HG02588 (cell line): ENCODE results near the gene CANT1.
"Not testable (repeated sequence)": the region's sequence is repeated elsewhere in the genome, so short reads cannot be mapped to it uniquely, and the experiment has no call there.

Experiments used
- ATAC-seq: cut with Tn5 transposase; IDR thresholded peaks from one replicate; pipeline ENCODE4 v1.9.1; 2021; ENCODE audit warnings: mild to moderate bottlenecking, moderate library complexity; ENCODE audit not compliant: unreplicated experiment

CANT1 gene

DNA sequence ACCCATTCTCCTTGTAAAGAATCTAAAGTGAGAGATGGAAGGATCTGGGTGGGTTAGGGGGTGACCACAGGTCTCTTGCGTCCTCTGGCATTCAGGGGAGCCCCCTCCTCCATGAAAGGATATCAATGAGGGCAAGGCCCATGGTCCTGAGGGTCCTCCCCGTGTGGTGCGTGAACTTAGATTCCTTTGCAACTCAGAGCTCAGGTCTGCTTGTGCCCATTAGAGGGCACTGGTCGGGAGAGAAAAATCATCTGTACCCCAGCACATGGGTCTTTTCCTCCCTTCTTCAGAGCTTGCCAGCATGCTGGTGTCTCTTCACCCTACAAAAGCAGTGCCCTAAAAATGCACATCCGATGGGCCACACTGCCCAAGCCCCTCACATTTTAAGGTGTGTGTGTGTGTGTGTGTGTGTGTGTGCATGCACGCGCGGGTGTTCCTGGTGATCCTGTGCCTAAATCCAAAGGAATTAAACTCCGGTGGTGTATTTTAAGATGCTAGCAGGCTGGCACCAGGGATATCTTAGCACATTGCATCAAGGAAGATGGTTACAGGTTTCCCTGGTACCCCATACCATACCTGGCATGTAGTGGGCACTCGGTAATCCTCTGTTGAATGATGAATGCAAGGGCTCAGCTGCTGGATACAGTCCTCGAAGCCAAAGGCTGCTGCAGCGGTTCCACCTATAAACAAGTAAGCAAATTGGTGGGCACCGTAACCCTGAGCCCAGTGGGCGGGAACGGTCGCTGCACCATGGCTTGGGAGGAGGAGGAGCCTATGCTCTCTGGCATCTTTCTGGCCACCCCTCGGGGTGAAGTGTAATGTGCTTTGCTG lies 19.1 kb upstream of the CANT1 start:
- ATAC-seq: no peak

DNA sequence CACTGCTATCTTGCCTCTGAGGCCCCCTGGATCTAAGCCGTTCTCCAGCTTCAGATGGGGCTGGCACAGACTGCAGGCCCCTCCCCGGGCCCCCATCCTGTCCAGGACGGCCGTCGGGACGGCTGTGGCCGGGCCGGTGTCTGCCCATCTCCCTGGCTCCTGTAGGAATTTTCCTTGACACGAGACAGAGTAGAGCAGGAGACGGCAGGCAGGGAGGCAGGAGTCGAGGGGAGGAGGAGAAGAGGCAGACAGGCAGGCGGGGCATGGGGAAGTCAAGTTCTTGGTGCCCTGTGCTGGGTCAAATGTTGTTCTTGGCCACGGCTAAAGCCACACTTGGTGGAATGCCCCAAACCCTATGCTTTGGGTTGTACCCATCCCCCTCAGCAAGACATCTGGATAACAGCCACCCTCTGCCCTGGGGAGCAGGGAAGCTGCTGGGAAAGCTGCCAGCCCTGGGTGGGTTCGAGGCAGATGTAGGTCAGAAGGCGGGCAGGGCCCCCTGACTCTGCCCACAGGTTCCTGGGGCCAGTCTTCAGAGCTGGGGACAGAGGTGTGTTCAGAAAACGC lies 18.4 kb upstream of the CANT1 start:
- no peak for ATAC-seq

DNA sequence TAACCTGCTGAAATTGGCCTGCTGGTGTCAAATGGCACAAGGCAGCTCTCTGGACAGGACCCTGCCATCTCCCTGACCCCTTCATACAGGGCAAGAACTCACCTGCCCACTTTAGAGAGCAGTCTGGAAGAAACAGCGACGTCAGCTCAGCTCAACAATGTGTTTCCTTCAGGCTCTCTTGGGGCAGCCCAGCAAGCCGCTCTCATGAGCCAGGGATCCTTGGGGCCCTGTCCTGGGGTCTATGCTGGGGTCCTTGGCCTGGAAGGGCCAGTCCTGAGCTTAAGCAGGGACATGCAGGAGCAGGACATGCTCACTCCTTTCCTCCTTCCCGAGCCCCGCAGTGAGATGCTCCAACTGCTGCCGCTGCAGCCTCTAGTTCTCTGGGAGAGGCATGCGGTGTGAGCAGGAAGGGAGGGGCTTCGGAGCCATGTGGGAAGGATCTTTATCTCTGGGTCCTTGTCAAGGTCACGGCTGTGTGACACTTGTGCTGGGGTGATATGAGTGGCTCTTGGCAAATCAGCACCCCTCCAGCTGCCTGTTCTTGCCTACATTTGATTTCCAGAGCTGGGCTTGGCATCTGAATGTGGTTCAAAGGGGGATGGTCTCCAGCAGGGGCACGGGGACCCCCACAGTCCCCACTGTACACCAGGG lies 17.8 kb upstream of the CANT1 start:
- ATAC-seq: no peak

DNA sequence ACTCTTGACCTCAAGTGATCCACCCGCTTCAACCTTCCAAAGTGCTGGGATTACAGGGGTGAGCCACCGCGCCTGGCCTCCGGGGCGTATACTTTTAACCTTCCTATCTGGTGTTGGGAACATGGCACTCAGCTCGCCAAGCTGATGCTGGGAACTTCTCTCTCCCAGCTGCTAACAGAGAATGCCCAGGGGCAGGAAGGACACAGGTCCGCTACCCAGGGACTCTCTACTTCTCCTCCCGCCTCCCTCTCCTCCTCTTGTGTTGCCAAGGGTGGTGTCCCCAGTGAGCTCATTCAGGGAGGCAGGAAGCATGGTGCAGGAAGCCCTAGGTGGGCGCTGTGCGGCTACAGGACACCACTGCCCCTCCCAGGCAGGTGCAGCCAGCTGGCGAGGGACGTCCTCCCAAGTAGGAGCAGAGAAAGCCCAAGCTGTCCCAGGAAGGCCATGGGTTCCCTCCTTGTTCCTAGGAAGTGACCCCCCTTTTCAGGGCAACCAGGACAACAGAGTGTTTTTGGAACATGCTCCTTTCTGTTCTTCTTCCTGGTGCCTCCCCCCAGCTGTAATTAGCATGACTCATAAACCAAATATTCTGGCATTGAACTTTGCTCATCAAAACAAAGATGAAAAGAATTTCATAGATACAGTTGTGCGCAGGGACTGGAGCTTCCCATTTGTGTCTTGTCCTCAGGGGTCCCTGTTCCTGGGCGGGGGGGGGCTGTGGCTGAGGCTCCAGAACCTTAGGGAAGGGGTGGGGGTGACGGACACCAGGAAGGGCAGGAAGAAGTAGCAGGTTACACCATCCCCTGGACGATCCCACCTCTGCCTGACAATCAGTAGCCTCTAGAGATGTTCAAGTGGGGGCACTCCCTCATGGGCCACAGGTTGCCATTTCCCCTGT lies 17.1 kb upstream of the CANT1 start:
- no peak for ATAC-seq

DNA sequence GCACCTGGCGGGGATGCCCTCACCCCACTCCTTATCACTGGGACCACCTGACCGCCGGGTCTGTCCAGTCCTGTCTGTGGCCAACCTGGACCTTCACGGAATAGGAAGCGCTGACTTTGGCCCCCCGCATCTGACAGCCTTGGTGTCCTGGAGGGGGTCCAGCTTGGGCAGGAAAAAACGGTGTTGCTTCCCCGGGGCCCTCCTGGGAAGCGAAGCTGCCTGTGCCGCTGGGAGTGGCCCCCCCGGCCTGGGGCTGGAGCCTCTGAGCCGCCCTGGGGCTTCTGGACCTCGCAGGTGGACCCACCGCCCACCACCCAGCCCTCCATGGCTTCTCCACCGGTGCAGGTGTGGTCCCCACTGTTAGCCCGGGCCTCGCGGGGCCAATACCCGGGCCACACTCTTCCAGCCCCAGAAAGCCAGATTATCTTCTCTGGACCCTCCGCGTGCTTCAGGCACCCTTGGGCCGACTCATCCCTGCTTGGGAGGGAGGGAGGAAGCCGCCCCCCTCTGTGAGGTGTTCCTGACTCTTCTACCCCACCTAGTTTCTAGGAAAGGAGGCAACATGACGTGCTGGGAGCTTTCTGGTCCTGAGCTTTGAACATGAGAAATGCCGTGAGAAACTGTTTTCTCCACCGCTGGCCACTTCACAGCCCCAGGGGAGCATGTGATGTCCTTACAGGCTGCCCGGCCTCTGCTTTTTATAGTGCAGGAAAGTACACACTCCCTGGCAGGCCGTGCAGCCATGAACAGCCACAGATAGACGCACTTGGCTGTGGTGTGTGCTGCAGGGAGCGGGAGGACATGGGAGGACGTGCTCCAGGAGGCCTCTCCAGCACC lies 15.6 kb upstream of the CANT1 start:
- no peak for ATAC-seq

DNA sequence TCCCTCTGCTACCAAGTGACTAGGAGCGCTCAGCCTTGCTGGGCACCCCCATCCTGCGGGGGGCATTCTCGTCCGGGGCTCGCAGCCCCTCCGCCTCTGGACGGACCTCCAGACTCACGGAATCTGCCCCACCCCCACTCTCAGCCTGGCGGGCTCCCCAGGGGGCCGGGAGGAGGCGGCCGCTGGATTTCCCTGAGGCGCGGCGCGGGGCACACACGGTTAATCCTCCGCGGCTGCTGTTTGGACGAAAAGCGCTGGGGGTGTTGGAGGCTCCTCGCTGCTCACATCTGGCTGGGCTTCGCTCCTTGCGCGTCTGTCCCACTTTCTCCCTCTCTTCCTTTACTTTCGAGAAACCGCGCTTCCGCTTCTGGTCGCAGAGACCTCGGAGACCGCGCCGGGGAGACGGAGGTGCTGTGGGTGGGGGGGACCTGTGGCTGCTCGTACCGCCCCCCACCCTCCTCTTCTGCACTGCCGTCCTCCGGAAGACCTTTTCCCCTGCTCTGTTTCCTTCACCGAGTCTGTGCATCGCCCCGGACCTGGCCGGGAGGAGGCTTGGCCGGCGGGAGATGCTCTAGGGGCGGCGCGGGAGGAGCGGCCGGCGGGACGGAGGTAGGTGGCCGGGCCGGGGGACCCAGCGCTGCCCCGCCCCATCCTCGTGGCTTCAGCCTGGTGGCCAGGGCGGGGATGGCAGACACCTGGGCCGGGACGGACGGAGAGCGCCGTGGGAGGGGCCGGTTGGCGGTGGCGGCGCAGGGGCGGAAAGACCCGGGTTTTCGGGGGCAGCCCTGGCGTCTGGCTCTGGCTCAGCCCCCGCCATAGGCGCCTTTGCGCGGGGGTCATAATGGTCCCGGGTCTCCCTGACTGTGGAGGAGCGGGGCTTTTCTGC lies 14.6 kb upstream of the CANT1 start, which contains the start of gene C1QTNF1:
C1QTNF1 (plus strand) TSS at position 284 of the 886 bp plus-strand sequence. CDS start 19,800 bp downstream, outside the sequence.
- no peak for ATAC-seq

DNA sequence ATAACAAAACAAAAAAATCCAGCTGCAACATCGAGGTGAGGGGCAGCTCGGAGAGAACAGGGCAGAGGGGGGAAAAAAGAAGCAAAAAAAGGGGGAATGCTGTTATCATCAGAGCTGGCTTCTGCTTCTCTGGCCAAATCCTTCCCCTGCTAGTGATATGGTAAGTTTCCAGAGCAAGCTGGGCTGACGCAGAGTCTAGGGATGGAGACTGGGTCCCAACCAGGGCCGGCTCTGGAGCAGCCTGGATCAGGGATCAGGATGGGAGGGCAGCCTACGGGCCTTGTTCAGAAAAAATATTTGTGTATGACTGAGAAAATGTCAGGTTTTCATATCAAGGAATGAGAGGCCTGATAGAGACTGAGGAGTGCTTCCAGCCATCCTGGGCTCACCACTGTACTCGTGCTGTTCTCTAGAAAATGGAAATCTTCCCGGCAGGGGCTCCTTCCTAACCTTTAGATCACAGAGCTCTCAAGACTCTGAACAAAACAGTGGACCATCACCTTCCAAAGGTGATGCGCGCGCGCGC lies 13.7 kb upstream of the CANT1 start:
- ATAC-seq: no peak

DNA sequence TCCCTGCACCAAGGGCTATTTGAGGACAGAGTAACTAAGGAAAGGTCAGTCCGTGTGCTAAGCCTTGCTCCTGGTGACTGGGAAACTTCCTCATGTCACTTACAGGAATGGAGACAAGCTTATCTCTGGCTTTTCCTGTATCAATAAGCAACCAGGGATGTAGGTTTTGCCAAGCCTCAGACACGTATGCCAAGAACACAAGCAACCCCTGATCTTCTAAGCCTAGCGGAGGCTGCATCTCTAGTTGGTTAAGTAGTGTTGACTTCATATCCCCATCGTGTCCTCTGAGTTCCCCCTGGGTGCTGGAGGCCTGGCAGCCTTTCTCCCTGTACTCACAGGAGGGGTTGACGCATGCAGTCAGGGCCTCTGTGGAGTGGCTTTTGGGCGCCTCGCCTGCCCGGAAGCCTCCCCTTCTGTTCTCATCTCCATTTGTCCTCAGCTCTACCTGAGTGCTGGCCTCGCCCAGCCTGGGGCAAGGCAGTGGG lies 13.0 kb upstream of the CANT1 start:
- ATAC-seq: no peak

DNA sequence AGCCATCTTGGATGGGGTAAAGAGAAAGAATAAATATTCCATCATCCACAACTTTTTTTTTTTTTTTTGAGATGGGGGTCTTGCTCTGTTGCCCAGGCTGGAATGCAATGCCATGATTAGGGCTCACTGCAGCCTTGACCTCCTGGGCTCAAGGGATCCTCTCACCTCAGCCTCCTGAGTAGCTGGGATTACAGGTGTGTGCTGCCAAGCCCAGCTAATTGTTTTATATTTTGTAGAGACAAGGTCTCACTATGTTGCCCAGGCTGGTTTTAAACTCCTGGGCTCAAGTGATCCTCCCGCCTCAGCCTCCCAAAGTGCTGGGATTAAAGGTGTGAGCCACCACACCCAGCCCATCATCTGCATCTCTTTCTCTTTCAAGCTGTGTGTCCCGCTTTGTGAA lies 12.4 kb upstream of the CANT1 start:
- not testable (repeated sequence) for ATAC-seq

DNA sequence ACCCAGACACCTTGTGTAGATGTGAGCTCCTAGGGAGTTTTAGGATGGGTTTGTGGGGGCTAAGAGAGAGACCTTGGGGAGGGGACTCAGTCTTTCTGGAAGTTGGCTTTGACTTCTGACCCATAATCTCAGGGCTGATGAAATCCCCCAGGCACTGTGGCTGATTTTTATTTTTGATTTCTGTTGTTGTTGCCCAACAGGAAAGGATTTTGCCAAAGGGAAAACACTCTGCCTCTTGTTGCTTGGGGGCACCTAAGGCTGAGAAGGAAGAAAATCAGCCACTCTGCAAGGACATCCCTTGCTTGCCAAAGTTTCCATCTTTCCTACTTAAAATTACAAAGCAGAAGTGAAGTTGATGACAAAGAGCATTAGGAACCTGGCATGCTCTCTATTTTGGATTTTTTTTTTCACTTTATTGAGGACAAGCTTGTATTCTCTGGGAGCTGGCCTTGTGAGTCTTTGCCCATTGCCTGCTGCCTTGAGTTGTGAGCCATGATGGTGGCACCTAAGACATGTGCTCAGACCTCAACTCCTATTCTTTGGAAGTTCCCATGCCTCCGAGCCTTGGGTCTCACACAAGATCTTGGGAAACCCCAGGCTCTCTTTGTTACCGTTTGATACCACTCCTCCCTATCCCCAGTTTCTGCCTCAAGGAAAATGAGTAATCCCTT lies 11.2 kb upstream of the CANT1 start:
- ATAC-seq: no peak

DNA sequence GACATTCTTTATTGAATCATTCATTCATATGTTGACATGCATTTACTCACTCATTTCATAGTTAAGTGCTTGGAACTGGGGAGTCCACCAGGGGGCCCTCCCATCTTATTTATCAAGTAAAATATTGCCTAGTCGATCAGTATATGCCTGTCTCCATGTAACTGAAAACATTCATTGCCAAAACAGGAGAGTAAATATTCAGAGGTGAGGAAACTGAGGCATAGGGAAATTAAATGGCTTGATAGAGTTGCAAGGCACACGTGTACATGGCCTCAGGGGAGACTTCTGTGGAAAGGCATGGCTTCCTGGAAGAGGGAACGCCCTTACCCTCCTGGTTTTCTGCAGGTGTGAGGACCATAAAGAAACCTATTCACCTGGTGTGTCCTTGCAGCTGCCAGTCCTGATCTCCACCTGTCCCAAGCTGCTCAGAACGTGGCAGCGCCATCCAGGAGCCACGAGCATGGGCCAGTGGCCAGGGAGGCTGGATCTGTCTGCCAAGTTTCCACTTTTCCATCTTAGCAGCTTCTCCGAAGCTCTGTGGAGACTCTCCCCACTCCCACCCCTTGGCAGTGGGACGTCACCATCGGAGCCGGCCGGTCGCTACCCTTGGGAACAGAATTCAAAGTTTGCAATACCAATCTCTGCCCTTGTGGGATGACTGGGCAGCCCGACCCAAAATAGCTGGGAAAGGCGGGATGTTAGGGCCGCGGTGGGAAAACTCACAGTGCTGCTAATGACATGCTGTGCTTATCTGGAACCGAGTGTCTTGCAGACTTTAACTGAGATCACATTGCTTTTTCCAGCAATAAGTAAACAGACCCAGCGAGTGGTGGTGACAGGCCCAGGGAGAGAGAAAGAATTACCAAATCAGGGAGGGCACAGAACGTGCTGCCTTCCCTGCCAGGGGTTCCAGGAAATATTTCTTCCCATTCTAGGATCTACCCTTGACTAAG lies 10.3 kb upstream of the CANT1 start:
- no peak for ATAC-seq

DNA sequence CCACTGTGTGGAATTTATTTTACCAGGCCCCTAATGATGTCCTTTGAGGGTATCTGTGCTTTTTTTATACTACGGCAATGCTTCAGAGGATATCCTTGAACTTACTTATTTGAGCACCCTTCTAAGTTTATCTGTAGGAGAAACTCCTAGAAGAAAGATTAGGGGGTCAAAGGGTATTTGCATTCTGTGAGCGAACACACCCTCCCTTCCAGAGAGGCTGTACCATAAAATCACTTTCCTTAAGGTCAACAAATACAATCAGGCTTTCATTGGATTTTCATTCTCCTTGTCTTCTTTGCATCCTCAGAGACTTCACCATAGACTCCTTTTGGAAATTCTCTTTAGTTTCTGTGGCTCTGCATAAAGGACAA lies 9.7 kb upstream of the CANT1 start:
- no peak for ATAC-seq

DNA sequence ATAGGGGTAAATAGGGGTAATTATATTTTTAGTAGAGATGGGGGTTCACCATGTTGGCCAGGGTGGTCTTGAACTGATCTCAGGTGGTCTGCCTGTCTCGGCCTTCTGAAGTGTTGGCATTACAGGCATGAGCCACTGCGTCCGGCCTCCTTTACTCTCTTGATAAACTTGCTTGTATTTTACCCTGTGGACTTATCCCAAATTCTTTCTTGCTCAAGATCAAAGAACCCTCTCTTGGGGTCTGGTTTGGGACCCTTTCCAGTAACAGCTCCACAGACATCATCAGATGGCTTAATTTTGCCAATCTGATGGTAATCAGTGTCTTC lies 8.8 kb upstream of the CANT1 start:
- no peak for ATAC-seq

DNA sequence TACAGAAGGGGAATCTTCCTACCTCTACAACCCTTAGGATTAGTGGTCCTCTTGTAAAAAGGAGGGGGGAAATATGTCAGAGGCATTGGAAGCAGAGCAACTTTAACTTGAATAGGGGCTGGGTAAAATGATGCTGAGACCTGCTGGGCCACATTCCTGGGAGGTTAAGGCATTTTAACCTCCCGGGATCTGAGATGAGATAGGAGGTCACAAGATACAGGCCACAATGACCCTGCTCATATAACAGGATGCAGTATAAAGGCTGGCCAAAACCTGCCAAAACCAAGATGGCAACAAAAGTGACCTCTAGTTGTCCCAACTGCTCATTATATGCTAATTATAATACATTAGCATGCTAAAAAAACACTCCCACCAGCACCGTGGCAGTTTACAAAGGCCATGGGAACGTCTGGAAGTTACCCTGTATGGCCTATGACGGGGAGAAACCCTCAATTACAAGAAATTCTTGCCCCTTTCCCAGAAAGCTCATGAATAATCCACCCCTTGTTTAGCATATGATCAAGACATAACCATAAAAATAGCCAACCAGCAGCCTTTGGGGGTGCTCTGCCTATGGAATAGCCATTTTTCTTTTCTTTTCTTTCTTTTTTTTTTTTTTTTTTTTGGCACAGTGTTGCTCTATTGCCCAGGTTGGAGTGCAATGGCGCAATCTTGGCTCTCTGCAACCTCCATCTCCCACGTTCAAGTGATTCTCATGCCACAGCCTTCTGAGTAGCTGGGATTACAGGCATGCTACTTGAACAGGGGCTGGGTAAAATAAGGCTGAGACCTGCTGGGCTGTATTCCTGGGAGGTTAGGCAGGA lies 8.2 kb upstream of the CANT1 start:
- ATAC-seq: no peak

DNA sequence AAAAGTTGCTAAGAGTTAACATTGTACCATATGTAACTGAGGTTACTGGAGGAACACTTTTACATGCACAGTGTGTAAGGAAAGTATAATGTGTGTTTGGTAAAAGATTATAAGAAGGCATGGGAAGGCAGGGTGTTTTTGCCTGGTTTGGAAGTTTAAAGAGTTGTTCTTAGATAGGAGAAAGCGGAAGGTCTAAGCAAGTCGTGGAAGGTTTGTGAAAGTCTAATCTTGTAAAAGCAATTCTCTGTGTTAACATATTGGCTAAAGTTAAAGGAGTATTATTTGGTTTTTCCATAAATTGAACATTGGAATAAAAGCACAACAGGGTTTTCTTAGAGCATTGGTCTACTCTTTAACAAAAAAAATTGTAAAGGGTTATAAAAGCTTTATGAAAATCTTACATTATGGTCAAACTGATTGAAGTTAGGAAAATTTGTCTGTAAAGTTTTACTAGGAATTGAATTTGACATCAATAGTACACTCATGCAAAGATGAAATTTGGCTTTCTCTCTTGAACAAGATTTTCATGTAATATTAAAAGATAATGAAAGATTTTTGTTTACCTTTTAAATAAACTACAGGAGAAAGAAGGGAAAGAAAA lies 4.7 kb upstream of the CANT1 start:
- ATAC-seq: no peak

DNA sequence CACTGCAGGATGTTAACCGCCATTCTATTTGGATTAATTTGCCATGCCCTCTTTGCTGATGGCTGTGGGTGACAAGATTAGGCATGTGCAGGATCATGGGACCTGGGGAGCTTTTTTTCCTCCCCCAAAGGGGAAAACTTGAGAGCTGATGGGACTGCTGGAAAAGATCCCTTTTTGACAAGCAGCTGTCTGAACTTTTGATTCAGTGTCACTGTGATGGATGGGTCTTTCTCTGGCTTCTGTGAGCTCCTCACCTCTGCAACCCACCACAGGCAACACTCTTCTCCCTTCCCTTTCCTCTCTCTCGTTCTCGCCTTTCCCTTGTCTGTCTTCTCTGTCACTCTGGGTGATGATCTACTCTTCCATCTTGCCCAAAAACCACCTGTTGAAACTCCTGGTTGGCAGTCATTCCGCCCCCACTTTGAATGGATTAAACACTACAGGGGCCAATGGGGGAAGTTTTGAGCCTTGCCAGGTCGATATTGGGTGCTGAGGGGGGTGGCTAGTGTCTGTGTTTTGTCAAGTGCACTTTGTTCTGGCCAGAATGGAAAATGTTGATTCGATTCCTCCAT lies 3.1 kb upstream of the CANT1 start:
- ATAC-seq: no peak
